IMR-90 (cell line): Measurements from ENCODE around the gene CNTN5.

Experiments used
- CEBPB ChIP-seq: IDR thresholded peaks from 2 replicates; pipeline ENCODE4 v1.6.1; 2012; ENCODE audit warnings: low read depth, low read length, improper control_type of control experiment
- CTCF ChIP-seq: conservative IDR thresholded peaks from 2 replicates; pipeline ENCODE4 v1.5.1; 2012; ENCODE audit warnings: mild to moderate bottlenecking, low read depth, low read length, improper control_type of control experiment
- FOS ChIP-seq: fragments of 150-350 bp; IDR thresholded peaks from 2 replicates; pipeline ENCODE4 v1.6.1; 2016; ENCODE audit warnings: low read depth, low read length
- MAFK ChIP-seq: IDR thresholded peaks from 2 replicates; pipeline ENCODE4 v1.6.1; 2012; ENCODE audit warnings: low read depth, low read length, improper control_type of control experiment
- MAZ ChIP-seq: IDR thresholded peaks from 2 replicates; pipeline ENCODE4 v1.6.1; 2012; ENCODE audit warnings: low read depth, mild to moderate bottlenecking, low read length, improper control_type of control experiment, moderate library complexity, borderline replicate concordance
- MXI1 ChIP-seq: IDR thresholded peaks from 2 replicates; pipeline ENCODE4 v1.6.1; 2012; ENCODE audit warnings: low read depth, mild to moderate bottlenecking, low read length, moderate library complexity, borderline replicate concordance
- NFE2L2 ChIP-seq: fragments of 150-350 bp; IDR thresholded peaks from 2 replicates; pipeline ENCODE4 v1.6.1; 2016; ENCODE audit warnings: low read depth, mild to moderate bottlenecking, low read length
- POLR2A ChIP-seq: IDR thresholded peaks from 2 replicates; pipeline ENCODE4 v1.6.1; 2012; ENCODE audit warnings: mild to moderate bottlenecking, low read depth, low read length
- RAD21 ChIP-seq: IDR thresholded peaks from 2 replicates; pipeline ENCODE4 v1.6.1; 2012; ENCODE audit warnings: low read length, improper control_type of control experiment
- RFX5 ChIP-seq: IDR thresholded peaks from 2 replicates; pipeline ENCODE4 v1.8.0; 2012; ENCODE audit warnings: low read depth, mild to moderate bottlenecking, low read length, moderate library complexity
- SMC3 ChIP-seq: fragments of 150-350 bp; IDR thresholded peaks from 2 replicates; pipeline ENCODE4 v1.6.1; 2016; ENCODE audit warnings: low read depth, mild to moderate bottlenecking, antibody characterized with exemption, low read length, moderate library complexity
- USF2 ChIP-seq: fragments of 150-350 bp; IDR thresholded peaks from 2 replicates; pipeline ENCODE4 v1.6.1; 2017; ENCODE audit warnings: mild to moderate bottlenecking, antibody characterized with exemption, low read length, low read depth
- TF ChIP-seq, protein P1 (sequence below): fragments of 150-350 bp; IDR thresholded peaks from 2 replicates; pipeline ENCODE4 v1.6.1; 2016; ENCODE audit warnings: low read depth, mild to moderate bottlenecking, low read length, moderate library complexity, borderline replicate concordance

DNA sequence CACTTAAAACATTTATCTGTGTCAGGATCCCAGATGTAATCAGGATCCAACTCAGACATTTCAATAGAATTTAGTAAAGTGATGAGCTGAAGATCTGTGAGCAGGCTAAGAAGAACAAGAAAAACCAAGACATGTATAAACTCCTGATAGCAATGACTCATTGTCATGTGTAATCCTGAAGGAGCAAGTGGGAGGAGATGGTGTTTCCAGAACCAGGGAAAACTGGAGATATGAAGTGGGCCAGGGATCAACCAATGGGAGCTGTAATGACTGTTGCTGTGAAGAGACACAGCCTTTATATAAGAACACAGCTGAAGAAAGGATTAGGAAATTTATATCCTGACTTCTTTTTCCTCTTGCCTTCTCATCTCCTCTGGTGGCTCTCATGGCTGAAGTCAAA, 983.8 kb downstream of the CNTN5 start:
- TF ChIP-seq RAD21 (no peak), CTCF (no peak), POLR2A (no peak), RFX5 (no peak), MAFK (no peak), MXI1 (no peak), USF2 (no peak), CEBPB (no peak), MAZ (no peak), NFE2L2 (no peak), FOS (no peak), SMC3 (no peak)
- TF ChIP-seq, protein P1, sequence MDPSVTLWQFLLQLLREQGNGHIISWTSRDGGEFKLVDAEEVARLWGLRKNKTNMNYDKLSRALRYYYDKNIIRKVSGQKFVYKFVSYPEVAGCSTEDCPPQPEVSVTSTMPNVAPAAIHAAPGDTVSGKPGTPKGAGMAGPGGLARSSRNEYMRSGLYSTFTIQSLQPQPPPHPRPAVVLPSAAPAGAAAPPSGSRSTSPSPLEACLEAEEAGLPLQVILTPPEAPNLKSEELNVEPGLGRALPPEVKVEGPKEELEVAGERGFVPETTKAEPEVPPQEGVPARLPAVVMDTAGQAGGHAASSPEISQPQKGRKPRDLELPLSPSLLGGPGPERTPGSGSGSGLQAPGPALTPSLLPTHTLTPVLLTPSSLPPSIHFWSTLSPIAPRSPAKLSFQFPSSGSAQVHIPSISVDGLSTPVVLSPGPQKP, result no peak
